HEK293 (cell line): ENCODE data around the gene AHSA1.
A peak's percentile ranks its signal among the peaks of the same experiment; 100 is the strongest.

Source experiments
- CTCF ChIA-PET: fragments of 350-600 bp; formaldehyde crosslinking; extraction: SDS; loops from one replicate; lab custom pipeline; 2021; ENCODE audit warnings: antibody characterized with exemption; lab: Yijun Ruan, JAX
- POLR2A ChIA-PET: fragments of 300-600 bp; formaldehyde crosslinking; extraction: SDS; loops from one replicate; lab custom pipeline; 2020; ENCODE audit warnings: antibody characterized with exemption, inconsistent platforms; lab: Yijun Ruan, JAX
- H3K27ac ChIP-seq: fragments of 200-500 bp; sonication (Bioruptor generic); 2 replicates; pipeline ENCODE4 v1.5.1; 2014; ENCODE audit warnings: low read depth, low read length, control low read depth, inconsistent platforms; ENCODE audit errors: extremely low read depth
- H3K36me3 ChIP-seq, 2 experiments: fragments of 200-500 bp in 1 of 2; sonication (Bioruptor generic) in 1 of 2; 1 replicate in 1 of 2; 2 replicates in 1 of 2; pipeline ENCODE4 v1.5.1; 2014 to 2017; ENCODE audit warnings: inconsistent platforms in 2 of 2, low read length in 2 of 2; ENCODE audit not compliant: control insufficient read depth in 2 of 2, insufficient read depth in 1 of 2
- H3K4me1 ChIP-seq: fragments of 200-500 bp; sonication (Bioruptor generic); 2 replicates; pipeline ENCODE4 v1.5.1; 2014; ENCODE audit warnings: mild to moderate bottlenecking, low read length, inconsistent platforms; ENCODE audit not compliant: control insufficient read depth, insufficient read depth
- H3K4me3 ChIP-seq: 2 replicates; pipeline ENCODE4 v1.5.1; 2011; ENCODE audit warnings: low read depth, mild to moderate bottlenecking, control low read depth, low read length, moderate library complexity
- H3K9me3 ChIP-seq: fragments of 200-500 bp; sonication (Bioruptor generic); 2 replicates; pipeline ENCODE4 v1.5.1; 2014; ENCODE audit warnings: low read depth, low read length, inconsistent platforms; ENCODE audit not compliant: control insufficient read depth, insufficient read depth
- BCL11A ChIP-seq: fragments of 450-650 bp; formaldehyde crosslinking; IDR thresholded peaks from 2 replicates; pipeline ENCODE4 v1.5.1; 2016; ENCODE audit warnings: low read depth, missing biosample characterization, missing genetic modification characterization
- GLIS2 ChIP-seq: fragments of 450-650 bp; formaldehyde crosslinking; IDR thresholded peaks from 2 replicates; pipeline ENCODE4 v1.5.1; 2016; ENCODE audit warnings: missing biosample characterization, missing genetic modification characterization
- KLF16 ChIP-seq: fragments of 450-650 bp; formaldehyde crosslinking; IDR thresholded peaks from 2 replicates; pipeline ENCODE4 v1.5.1; 2017; ENCODE audit warnings: missing biosample characterization, missing genetic modification characterization
- OSR2 ChIP-seq: fragments of 450-650 bp; formaldehyde crosslinking; IDR thresholded peaks from 2 replicates; pipeline ENCODE4 v1.5.1; 2016; ENCODE audit warnings: missing biosample characterization, missing genetic modification characterization
- PATZ1 ChIP-seq: fragments of 450-650 bp; formaldehyde crosslinking; IDR thresholded peaks from 2 replicates; pipeline ENCODE4 v1.5.1; 2016; ENCODE audit warnings: missing biosample characterization, missing genetic modification characterization
- SP2 ChIP-seq: fragments of 450-650 bp; formaldehyde crosslinking; IDR thresholded peaks from 2 replicates; pipeline ENCODE4 v1.5.1; 2016; ENCODE audit warnings: missing biosample characterization, missing genetic modification characterization
- TCF7L2 ChIP-seq: IDR thresholded peaks from 2 replicates; pipeline ENCODE4 v1.6.1; 2011; ENCODE audit warnings: low read depth, mild to moderate bottlenecking, inconsistent platforms, low read length, moderate library complexity, borderline replicate concordance
- ZBTB26 ChIP-seq: fragments of 450-650 bp; formaldehyde crosslinking; optimal IDR thresholded peaks from 2 replicates; pipeline ENCODE3; 2016; ENCODE audit warnings: missing biosample characterization, mild to moderate bottlenecking, missing genetic modification characterization
- ZFHX2 ChIP-seq: fragments of 450-650 bp; formaldehyde crosslinking; conservative IDR thresholded peaks from 2 replicates; pipeline ENCODE4 v1.5.1; 2016; ENCODE audit warnings: missing biosample characterization, missing genetic modification characterization
- ZFP37 ChIP-seq: fragments of 450-650 bp; formaldehyde crosslinking; IDR thresholded peaks from 2 replicates; pipeline ENCODE4 v1.5.1; 2016; ENCODE audit warnings: missing biosample characterization, missing genetic modification characterization
- ZNF239 ChIP-seq: fragments of 450-650 bp; formaldehyde crosslinking; IDR thresholded peaks from 2 replicates; pipeline ENCODE4 v1.5.1; 2016; ENCODE audit warnings: missing biosample characterization, missing genetic modification characterization
- ZNF24 ChIP-seq: fragments of 450-650 bp; formaldehyde crosslinking; IDR thresholded peaks from 2 replicates; pipeline ENCODE4 v1.5.1; 2016; ENCODE audit warnings: missing biosample characterization, missing genetic modification characterization
- ZNF248 ChIP-seq: fragments of 450-650 bp; formaldehyde crosslinking; IDR thresholded peaks from 2 replicates; pipeline ENCODE4 v1.5.1; 2017; ENCODE audit warnings: missing biosample characterization, missing genetic modification characterization
- ZNF266 ChIP-seq: fragments of 450-650 bp; formaldehyde crosslinking; IDR thresholded peaks from 2 replicates; pipeline ENCODE4 v1.5.1; 2016; ENCODE audit warnings: missing biosample characterization, missing genetic modification characterization, low read depth
- ZNF350 ChIP-seq: fragments of 450-650 bp; formaldehyde crosslinking; IDR thresholded peaks from 2 replicates; pipeline ENCODE4 v1.5.0; 2017; ENCODE audit warnings: missing biosample characterization, mild to moderate bottlenecking, missing genetic modification characterization
- ZNF366 ChIP-seq: fragments of 450-650 bp; formaldehyde crosslinking; conservative IDR thresholded peaks from 2 replicates; pipeline ENCODE4 v1.5.1; 2016; ENCODE audit warnings: missing biosample characterization, missing genetic modification characterization
- ZNF416 ChIP-seq: fragments of 450-650 bp; formaldehyde crosslinking; IDR thresholded peaks from 2 replicates; pipeline ENCODE4 v1.5.1; 2016; ENCODE audit warnings: missing biosample characterization, missing genetic modification characterization
- ZNF48 ChIP-seq: fragments of 450-650 bp; formaldehyde crosslinking; IDR thresholded peaks from 2 replicates; pipeline ENCODE4 v1.5.1; 2016; ENCODE audit warnings: missing biosample characterization, missing genetic modification characterization
- ZNF501 ChIP-seq: fragments of 450-650 bp; formaldehyde crosslinking; IDR thresholded peaks from 2 replicates; pipeline ENCODE4 v1.5.1; 2016; ENCODE audit warnings: missing biosample characterization, missing genetic modification characterization
- ZNF558 ChIP-seq: fragments of 450-650 bp; formaldehyde crosslinking; IDR thresholded peaks from 2 replicates; pipeline ENCODE4 v1.5.1; 2016; ENCODE audit warnings: missing biosample characterization, missing genetic modification characterization
- ZNF596 ChIP-seq: fragments of 450-650 bp; IDR thresholded peaks from 2 replicates; pipeline ENCODE4 v1.5.0; 2018; ENCODE audit warnings: missing biosample characterization, mild to moderate bottlenecking, missing genetic modification characterization, moderate library complexity
- ZNF621 ChIP-seq: fragments of 450-650 bp; formaldehyde crosslinking; IDR thresholded peaks from 2 replicates; pipeline ENCODE4 v1.5.1; 2017; ENCODE audit warnings: missing biosample characterization, missing genetic modification characterization
- ZNF792 ChIP-seq: fragments of 450-650 bp; formaldehyde crosslinking; IDR thresholded peaks from 2 replicates; pipeline ENCODE4 v1.5.1; 2016; ENCODE audit warnings: missing biosample characterization, missing genetic modification characterization
- ZSCAN30 ChIP-seq: fragments of 450-650 bp; IDR thresholded peaks from 2 replicates; pipeline ENCODE4 v1.5.1; 2018; ENCODE audit warnings: missing biosample characterization, mild to moderate bottlenecking, missing genetic modification characterization, moderate library complexity
- TF ChIP-seq, protein P1 (sequence below): fragments of 450-650 bp; formaldehyde crosslinking; IDR thresholded peaks from 2 replicates; pipeline ENCODE4 v1.5.1; 2016; ENCODE audit warnings: missing biosample characterization, missing genetic modification characterization

AHSA1 gene

GRCh38 chr14:77498120-77498979 is 40.5 kb downstream of the AHSA1 start, which contains the start of gene ISM2 (continued):
- TF ChIP-seq GLIS2 (tag by site-specific recombination) (peak; percentile 57), ZNF792 (no peak), SP2 (tag by site-specific recombination) (peak; percentile 32), ZSCAN30 (tag by site-specific recombination) (0 out of 2 replicates have a peak, but pooled peaks have one; percentile 29)

- H3K27ac ChIP-seq = no peak overlapping the region; the same call in 1 of the 2 replicates
- H3K4me3 ChIP-seq = peak overlapping the region; percentile 53
- no peaks in the 10 kb centered on the region for H3K4me1 ChIP-seq
- no peaks in the 10 kb centered on the region for H3K9me3 ChIP-seq
- CTCF ChIA-PET = interaction anchor here (1.2 kb wide), 1 partner anchor 40 kb away, joined by 3 read pairs; no protein-coding TSS in a partner anchor
- POLR2A ChIA-PET = interaction anchor here (1.1 kb wide), 1 partner anchor 41 kb away, joined by 3 read pairs; no protein-coding TSS in a partner anchor
- TF ChIP-seq TCF7L2 = peak; percentile 95
- no peak for TF ChIP-seq OSR2 (tag by site-specific recombination)
- peak; percentile 84 for TF ChIP-seq ZFHX2 (tag by site-specific recombination)
- TF ChIP-seq PATZ1 (tag by site-specific recombination) = 0 out of 2 replicates have a peak, but pooled peaks have one; percentile 11
- no peak for TF ChIP-seq ZFP37 (tag by site-specific recombination)
- TF ChIP-seq ZBTB26 (tag by site-specific recombination) = peak; percentile 53
- no peaks in the 10 kb centered on the region; a peak in 1 of 3 replicates for H3K36me3 ChIP-seq
These were observed 41.2 kb downstream of the AHSA1 start for GRCh38 chr14:77498984-77499527.

- ChIA-PET POLR2A (no interaction called here), CTCF (no interaction called here)
- no peak for TF ChIP-seq ZNF792
- no peak for TF ChIP-seq ZFP37 (tag by site-specific recombination)
- TF ChIP-seq ZNF239 (tag by site-specific recombination) = no peak
- TF ChIP-seq ZNF24 (tag by site-specific recombination) = no peak
- TF ChIP-seq ZNF248 = no peak
- no peak for TF ChIP-seq ZNF366
- TF ChIP-seq ZNF416 (tag by site-specific recombination) = no peak
- TF ChIP-seq KLF16 = no peak
- TF ChIP-seq ZNF596 (tag by site-specific recombination) = no peak
- no peak for TF ChIP-seq ZNF266 (tag by site-specific recombination)
- TF ChIP-seq ZNF621 (tag by site-specific recombination) = no peak
- no peak for TF ChIP-seq ZNF48 (tag by site-specific recombination)
- TF ChIP-seq ZNF501 (tag by site-specific recombination) = no peak
- no peak for TF ChIP-seq ZNF558 (tag by site-specific recombination)
- TF ChIP-seq BCL11A = no peak
- TF ChIP-seq, protein P1, sequence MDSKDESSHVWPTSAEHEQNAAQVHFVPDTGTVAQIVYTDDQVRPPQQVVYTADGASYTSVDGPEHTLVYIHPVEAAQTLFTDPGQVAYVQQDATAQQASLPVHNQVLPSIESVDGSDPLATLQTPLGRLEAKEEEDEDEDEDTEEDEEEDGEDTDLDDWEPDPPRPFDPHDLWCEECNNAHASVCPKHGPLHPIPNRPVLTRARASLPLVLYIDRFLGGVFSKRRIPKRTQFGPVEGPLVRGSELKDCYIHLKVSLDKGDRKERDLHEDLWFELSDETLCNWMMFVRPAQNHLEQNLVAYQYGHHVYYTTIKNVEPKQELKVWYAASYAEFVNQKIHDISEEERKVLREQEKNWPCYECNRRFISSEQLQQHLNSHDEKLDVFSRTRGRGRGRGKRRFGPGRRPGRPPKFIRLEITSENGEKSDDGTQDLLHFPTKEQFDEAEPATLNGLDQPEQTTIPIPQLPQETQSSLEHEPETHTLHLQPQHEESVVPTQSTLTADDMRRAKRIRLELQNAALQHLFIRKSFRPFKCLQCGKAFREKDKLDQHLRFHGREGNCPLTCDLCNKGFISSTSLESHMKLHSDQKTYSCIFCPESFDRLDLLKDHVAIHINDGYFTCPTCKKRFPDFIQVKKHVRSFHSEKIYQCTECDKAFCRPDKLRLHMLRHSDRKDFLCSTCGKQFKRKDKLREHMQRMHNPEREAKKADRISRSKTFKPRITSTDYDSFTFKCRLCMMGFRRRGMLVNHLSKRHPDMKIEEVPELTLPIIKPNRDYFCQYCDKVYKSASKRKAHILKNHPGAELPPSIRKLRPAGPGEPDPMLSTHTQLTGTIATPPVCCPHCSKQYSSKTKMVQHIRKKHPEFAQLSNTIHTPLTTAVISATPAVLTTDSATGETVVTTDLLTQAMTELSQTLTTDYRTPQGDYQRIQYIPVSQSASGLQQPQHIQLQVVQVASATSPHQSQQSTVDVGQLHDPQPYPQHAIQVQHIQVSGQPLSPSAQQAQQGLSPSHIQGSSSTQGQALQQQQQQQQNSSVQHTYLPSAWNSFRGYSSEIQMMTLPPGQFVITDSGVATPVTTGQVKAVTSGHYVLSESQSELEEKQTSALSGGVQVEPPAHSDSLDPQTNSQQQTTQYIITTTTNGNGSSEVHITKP (tag by site-specific recombination) = no peak
- no peak for TF ChIP-seq ZNF350 (tag by site-specific recombination)
These were observed 44.4 kb downstream of the AHSA1 start for GRCh38 chr14:77502109-77502782.

More at GRCh38 chr14:77502109-77502782, 44.4 kb downstream of the AHSA1 start:
- H3K4me3 ChIP-seq = no peak overlapping the region
- H3K36me3 ChIP-seq = no peaks in the 10 kb centered on the region; a peak in 1 of 3 replicates
- H3K4me1 ChIP-seq = no peaks in the 10 kb centered on the region
- no peak overlapping the region for H3K27ac ChIP-seq
- no peaks in the 10 kb centered on the region for H3K9me3 ChIP-seq
